Uterus (tissue), 2 donors: ENCODE measurements around the gene RPL38.

Experiments
- POLR2A ChIP-seq, 2 donors: fragments of 450-650 bp; IDR thresholded peaks; one replicate each; pipeline ENCODE4 v1.6.1; 2016; ENCODE audit warnings: antibody characterized with exemption in 2 of 2, mild to moderate bottlenecking in 1 of 2, moderate library complexity in 1 of 2
- TF ChIP-seq, protein P1 (sequence below), 4 experiments: fragments of 200-600 bp in 2 of 4; fragments of 450-650 bp in 2 of 4; sonication (generic) in 2 of 4; IDR thresholded peaks; one replicate each; pipeline ENCODE4 v1.5.1; 2016 to 2019; ENCODE audit warnings: antibody characterized with exemption in 4 of 4, mild to moderate bottlenecking in 2 of 4, moderate library complexity in 1 of 4

DNA sequence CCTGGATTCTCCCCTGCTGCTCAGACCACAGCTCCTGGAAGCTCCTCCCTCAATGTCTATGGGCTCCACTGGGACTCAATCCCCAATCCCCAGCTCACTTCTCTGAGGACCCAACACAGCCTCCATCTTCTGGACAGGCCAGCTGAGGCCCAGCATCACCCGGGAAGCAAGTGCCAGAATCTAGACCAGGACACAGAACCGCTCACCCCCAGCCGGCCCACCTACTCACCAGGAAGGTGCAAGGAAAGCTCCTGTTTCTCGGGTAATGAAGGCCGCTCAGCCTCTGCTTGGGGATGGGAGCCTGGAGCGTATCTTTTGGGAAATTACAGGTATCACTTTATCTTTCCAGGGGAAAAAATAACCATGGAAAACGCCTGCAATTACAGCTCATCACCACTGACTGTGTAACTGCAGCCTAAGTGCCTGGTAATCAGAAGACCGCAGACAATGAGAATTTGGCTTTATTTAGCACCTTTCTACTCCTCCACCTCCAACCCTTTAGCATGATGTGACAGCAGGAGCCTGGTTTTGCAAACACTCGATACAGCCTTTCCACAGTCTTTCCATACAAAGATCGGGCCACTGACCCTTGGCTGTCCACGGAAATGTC lies 49.6 kb upstream of the RPL38 start:
- TF ChIP-seq, protein P1, sequence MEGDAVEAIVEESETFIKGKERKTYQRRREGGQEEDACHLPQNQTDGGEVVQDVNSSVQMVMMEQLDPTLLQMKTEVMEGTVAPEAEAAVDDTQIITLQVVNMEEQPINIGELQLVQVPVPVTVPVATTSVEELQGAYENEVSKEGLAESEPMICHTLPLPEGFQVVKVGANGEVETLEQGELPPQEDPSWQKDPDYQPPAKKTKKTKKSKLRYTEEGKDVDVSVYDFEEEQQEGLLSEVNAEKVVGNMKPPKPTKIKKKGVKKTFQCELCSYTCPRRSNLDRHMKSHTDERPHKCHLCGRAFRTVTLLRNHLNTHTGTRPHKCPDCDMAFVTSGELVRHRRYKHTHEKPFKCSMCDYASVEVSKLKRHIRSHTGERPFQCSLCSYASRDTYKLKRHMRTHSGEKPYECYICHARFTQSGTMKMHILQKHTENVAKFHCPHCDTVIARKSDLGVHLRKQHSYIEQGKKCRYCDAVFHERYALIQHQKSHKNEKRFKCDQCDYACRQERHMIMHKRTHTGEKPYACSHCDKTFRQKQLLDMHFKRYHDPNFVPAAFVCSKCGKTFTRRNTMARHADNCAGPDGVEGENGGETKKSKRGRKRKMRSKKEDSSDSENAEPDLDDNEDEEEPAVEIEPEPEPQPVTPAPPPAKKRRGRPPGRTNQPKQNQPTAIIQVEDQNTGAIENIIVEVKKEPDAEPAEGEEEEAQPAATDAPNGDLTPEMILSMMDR (IDR thresholded peaks at IDR 0.05), result no peak
- no peak for TF ChIP-seq POLR2A (IDR thresholded peaks at IDR 0.05)
